Sciatic nerve (tissue), 2 donors: ENCODE data around the gene PNPO. TPM values are rescaled to one million over a fixed set of nuclear protein-coding genes. Genes with fewer than 3 reads are reported as not detected.
A peak's percentile ranks its signal among the peaks of the same experiment; 100 is the strongest.
"Not testable (repeated sequence)": the region's sequence is repeated elsewhere in the genome, so short reads cannot be mapped to it uniquely, and the experiment has no call there.

Experiments
- ATAC-seq: fragments of 200-7000 bp; cut with Tn5 transposase; one replicate; pipeline ENCODE4 v1.9.1; 2020; ENCODE audit warnings: mild to moderate bottlenecking, moderate library complexity
- DNase-seq: peaks from one replicate; pipeline ENCODE4 v3.0.0-alpha.2; 2020; ENCODE audit warnings: low spot score
- intact Hi-C: fragments of 100-400 bp; cut with DNase I; formaldehyde crosslinking; loops from one replicate; pipeline ENCODE4 v1.14.2; 2022
- total RNA-seq: library from RNA; stranded (reverse); fragmentation: NEBNext Ultra II Directional; extraction: Animal tissue kit (Norgen Biotek cat#: 25700); gene quantifications from one replicate; pipeline ENCODE4 v1.2.1, GENCODE V29; 2021
- donor health status: DM: no; HTN: no; CAD: no.
- donor health status: DM: no; HTN: no; CAD: no.

The PNPO gene
- total RNA-seq, 1 donor from 2014 or later, result 20.0 TPM

GRCh38 chr17:47915776-47916398 is 25.5 kb upstream of the PNPO start:
- DNase-seq (no peak), ATAC-seq (peak; percentile 78)
- intact Hi-C loops, result no loop called here

GRCh38 chr17:47916489-47917208 is 24.7 kb upstream of the PNPO start:
- intact Hi-C loops, result no loop called here
- no peak for ATAC-seq
- no peak for DNase-seq

- intact Hi-C loops, result no loop called here
- DNase-seq, result no peak
- ATAC-seq, result no peak
These were observed 23.8 kb upstream of the PNPO start for GRCh38 chr17:47917581-47917980.

- DNase-seq, result no peak
- intact Hi-C loops, result no loop called here
- no peak for ATAC-seq
These were observed 23.4 kb upstream of the PNPO start for GRCh38 chr17:47918006-47918405.

- DNase-seq (no peak), ATAC-seq (no peak)
- intact Hi-C loops, result no loop called here
These were observed 22.4 kb upstream of the PNPO start for GRCh38 chr17:47918991-47919390.

- not testable (repeated sequence) for ATAC-seq, DNase-seq
- intact Hi-C loops, result loop anchor here (5.0 kb wide), 1 partner anchor 813 kb away; no protein-coding TSS in a partner anchor
These were observed 21.5 kb upstream of the PNPO start for GRCh38 chr17:47919889-47920288.

GRCh38 chr17:47924785-47925677 is 16.3 kb upstream of the PNPO start:
- DNase-seq (no peak), ATAC-seq (peak; percentile 40)

GRCh38 chr17:47925678-47925988 is 15.7 kb upstream of the PNPO start:
- ATAC-seq (no peak), DNase-seq (no peak)
- intact Hi-C loops, result no loop called here

More at GRCh38 chr17:47924785-47925677, 16.3 kb upstream of the PNPO start:
- intact Hi-C loops, result loop anchor here (5.0 kb wide), 1 partner anchor 818 kb away; no protein-coding TSS in a partner anchor

GRCh38 chr17:47927821-47928400 is 13.5 kb upstream of the PNPO start:
- ATAC-seq (no peak), DNase-seq (no peak)
- intact Hi-C loops, result no loop called here

GRCh38 chr17:47928415-47928814 is 13.0 kb upstream of the PNPO start:
- intact Hi-C loops, result no loop called here
- ATAC-seq, result no peak

GRCh38 chr17:47929218-47930000 is 12.0 kb upstream of the PNPO start:
- ATAC-seq, result peak; percentile 88

More at GRCh38 chr17:47928415-47928814, 13.0 kb upstream of the PNPO start:
- no peak for DNase-seq

GRCh38 chr17:47931848-47932247 is 9.5 kb upstream of the PNPO start:
- ATAC-seq (no peak), DNase-seq (no peak)
- intact Hi-C loops, result no loop called here

More at GRCh38 chr17:47929218-47930000, 12.0 kb upstream of the PNPO start:
- DNase-seq, result no peak
- intact Hi-C loops, result no loop called here

GRCh38 chr17:47934856-47935255 is 6.5 kb upstream of the PNPO start:
- ATAC-seq, result no peak
- no peak for DNase-seq
- intact Hi-C loops, result no loop called here

GRCh38 chr17:47935468-47935867 is 5.9 kb upstream of the PNPO start:
- ATAC-seq, intact Hi-C loops: not testable (repeated sequence)

GRCh38 chr17:47935961-47936360 is 5.4 kb upstream of the PNPO start:
- ATAC-seq (no peak), DNase-seq (no peak)
- intact Hi-C loops, result no loop called here

More at GRCh38 chr17:47935468-47935867, 5.9 kb upstream of the PNPO start:
- not testable (repeated sequence) for DNase-seq

GRCh38 chr17:47937941-47938340 is 3.4 kb upstream of the PNPO start:
- DNase-seq (no peak), ATAC-seq (no peak)
- intact Hi-C loops, result no loop called here

- DNase-seq (no peak), ATAC-seq (no peak)
- intact Hi-C loops, result no loop called here
These were observed 732 bp downstream of the PNPO start for GRCh38 chr17:47942096-47942510.

GRCh38 chr17:47942568-47942967 is 1.2 kb downstream of the PNPO start:
- ATAC-seq (no peak), DNase-seq (no peak)
- intact Hi-C loops, result no loop called here
